Measurements from ENCODE around the gene SLC25A21. TPM values are rescaled to one million over a fixed set of nuclear protein-coding genes. Genes with fewer than 3 reads are reported as not detected.

The SLC25A21 gene
- total and polyA plus RNA-seq, 4 donors, result 0.65 to 1.4 (median 1.3) TPM; not detected in 1

DNA sequence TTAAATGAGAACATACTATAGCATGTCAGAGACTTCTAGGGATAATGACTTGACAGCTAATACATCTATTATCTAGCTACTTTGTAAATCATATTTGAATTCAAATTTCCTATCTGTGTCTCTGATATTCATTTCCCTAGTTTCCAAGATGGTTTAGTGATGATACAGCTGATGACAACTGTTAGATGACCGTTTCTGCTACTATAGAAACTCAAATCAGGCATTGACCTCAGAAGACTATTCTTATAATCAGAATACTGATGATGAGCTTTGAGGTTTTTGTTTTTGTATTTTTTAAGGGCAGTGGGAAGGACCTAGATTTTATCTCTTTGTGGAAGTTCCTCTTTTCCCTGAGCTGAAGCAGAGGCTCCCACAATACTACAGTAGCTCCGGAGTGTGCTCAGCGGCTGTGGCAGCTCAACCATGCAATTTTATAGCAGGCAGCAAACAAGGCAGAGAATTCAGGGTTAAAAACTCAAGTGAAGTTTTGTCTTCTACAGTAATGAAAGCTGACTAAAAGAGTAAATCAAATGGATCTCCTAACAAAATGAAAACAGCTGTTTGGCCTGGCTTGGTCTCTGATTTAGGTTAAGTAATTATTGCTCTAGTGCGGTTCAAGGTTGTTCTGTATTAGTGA, 145.1 kb downstream of the SLC25A21 start:
- no peak for DNase-seq
- intact Hi-C loops (cut with DNase I), result no loop called here
- Histone ChIP-seq H3K9me3 (ENCODE audit: control insufficient read depth, low read length) (no peaks in the 10 kb centered on the region), H3K4me3 (ENCODE audit: low read length in 2 of 2) (no peak overlapping the region), H3K36me3 (ENCODE audit: control insufficient read depth in 1 of 2, insufficient read depth in 2 of 2, low read length in 1 of 2) (no peaks in the 10 kb centered on the region), H3K4me1 (ENCODE audit: control insufficient read depth in 1 of 2, insufficient read depth in 2 of 2, low read length in 2 of 2) (no peaks in the 10 kb centered on the region), H3K27me3 (ENCODE audit: control insufficient read depth in 1 of 2, insufficient read depth in 2 of 2, low read length in 1 of 2) (no peaks in the 10 kb centered on the region), H3K27ac (ENCODE audit: low read depth in 1 of 2, low read length in 2 of 2) (no peak overlapping the region)
- WGBS, 2 donors, result 79 to 92% methylated on average over 4 of the region's 4 CpGs
- no peak for ATAC-seq (ENCODE audit: low FRiP score)

DNA sequence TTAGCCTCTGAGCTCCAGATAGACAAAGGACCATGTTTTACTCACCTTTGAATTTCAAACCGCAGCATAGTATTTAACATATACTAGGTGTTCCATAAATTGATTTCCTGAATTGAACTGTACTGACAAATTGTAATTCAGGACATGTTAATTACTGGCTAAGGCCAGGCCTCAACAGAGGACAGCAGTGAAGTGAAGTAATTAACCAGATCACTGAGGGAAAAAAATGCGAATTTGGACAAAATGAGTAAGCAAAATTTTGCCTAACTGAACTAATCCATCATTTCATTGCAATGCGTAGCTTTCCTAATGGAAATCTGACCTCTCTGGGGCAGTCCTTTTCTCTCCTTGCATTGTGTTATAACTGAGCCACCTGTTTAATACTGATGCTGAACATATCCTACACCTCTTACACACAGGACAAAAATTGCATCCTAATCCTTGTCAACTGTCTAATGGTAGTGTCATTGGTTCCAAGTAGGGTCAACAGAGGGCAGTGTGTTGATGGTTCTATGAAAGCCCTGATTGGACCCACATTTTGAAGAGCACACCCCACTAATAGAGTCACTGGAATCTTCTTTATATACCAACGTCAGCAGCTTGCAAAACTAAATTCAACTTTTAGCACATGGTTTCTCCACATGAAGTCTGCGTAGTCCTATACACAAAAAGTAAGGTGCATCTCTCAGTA, 148.4 kb downstream of the SLC25A21 start:
- H3K36me3 ChIP-seq (ENCODE audit: control insufficient read depth in 1 of 2, insufficient read depth in 2 of 2, low read length in 1 of 2), result no peaks in the 10 kb centered on the region
- no peak overlapping the region for H3K4me3 ChIP-seq (ENCODE audit: low read length in 2 of 2)
- no peaks in the 10 kb centered on the region for H3K9me3 ChIP-seq (ENCODE audit: control insufficient read depth, low read length)
- no peaks in the 10 kb centered on the region for H3K4me1 ChIP-seq (ENCODE audit: control insufficient read depth in 1 of 2, insufficient read depth in 2 of 2, low read length in 2 of 2)
- intact Hi-C loops (cut with DNase I), result no loop called here
- no peak for DNase-seq
- 92 to 94% methylated on average over 5 of the region's 5 CpGs for WGBS, 2 donors
- no peak for ATAC-seq (ENCODE audit: low FRiP score)
- no peaks in the 10 kb centered on the region for H3K27me3 ChIP-seq (ENCODE audit: control insufficient read depth in 1 of 2, insufficient read depth in 2 of 2, low read length in 1 of 2)
- no peak overlapping the region for H3K27ac ChIP-seq (ENCODE audit: low read depth in 1 of 2, low read length in 2 of 2)

DNA sequence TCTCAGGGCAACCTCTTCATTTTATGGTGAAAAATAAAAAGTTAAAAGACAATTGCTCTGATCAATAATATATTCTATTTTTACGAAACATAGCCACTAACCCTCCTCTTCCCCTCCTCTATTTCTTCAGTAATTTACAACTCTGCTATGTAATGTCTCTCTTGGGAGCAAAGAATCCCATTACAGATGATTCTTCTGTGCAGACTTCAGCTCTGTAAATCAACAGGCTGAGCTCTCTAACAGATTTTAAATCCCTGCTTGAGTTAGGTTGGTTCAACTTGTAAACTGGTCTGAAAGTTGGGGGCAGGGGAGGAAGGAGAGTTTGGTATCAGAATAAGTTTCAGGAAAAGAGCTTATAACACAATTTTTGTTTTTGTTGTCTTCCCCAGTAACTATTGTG, 151.0 kb downstream of the SLC25A21 start:
- no peak for DNase-seq
- H3K4me3 ChIP-seq (ENCODE audit: low read length in 2 of 2), result no peak overlapping the region
- no peaks in the 10 kb centered on the region for H3K4me1 ChIP-seq (ENCODE audit: control insufficient read depth in 1 of 2, insufficient read depth in 2 of 2, low read length in 2 of 2)
- no peak for ATAC-seq (ENCODE audit: low FRiP score)
- H3K9me3 ChIP-seq (ENCODE audit: control insufficient read depth, low read length), result no peaks in the 10 kb centered on the region
- H3K36me3 ChIP-seq (ENCODE audit: control insufficient read depth in 1 of 2, insufficient read depth in 2 of 2, low read length in 1 of 2), result no peaks in the 10 kb centered on the region
- no peaks in the 10 kb centered on the region for H3K27me3 ChIP-seq (ENCODE audit: control insufficient read depth in 1 of 2, insufficient read depth in 2 of 2, low read length in 1 of 2)
- intact Hi-C loops (cut with DNase I), result no loop called here
- H3K27ac ChIP-seq (ENCODE audit: low read depth in 1 of 2, low read length in 2 of 2), result no peak overlapping the region
- 92 to 96% methylated on average over 1 of the region's 1 CpG for WGBS, 2 donors

DNA sequence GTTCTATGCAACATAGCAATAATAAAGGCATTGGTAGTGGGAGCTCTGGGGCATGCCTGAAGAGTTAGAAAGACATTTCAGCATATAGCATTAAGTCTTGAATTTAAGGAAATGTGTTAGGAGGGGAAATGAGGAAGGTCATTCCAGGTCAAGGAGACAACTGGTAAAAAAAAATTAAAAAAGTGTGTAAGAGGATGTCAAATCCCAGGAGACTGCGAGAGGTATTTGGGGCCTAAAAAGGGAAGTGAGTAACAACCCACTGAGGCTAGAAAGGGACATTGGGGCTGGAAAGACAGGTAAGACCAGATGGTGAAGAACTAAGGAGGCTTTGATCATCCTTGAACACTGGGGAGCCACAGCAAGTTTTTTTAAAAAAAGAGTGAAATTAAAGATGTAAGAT, 152.9 kb downstream of the SLC25A21 start:
- no peak for DNase-seq
- 90 to 97% methylated on average over 1 of the region's 1 CpG for WGBS, 2 donors
- Histone ChIP-seq H3K9me3 (ENCODE audit: control insufficient read depth, low read length) (no peaks in the 10 kb centered on the region), H3K4me1 (ENCODE audit: control insufficient read depth in 1 of 2, insufficient read depth in 2 of 2, low read length in 2 of 2) (no peaks in the 10 kb centered on the region), H3K27me3 (ENCODE audit: control insufficient read depth in 1 of 2, insufficient read depth in 2 of 2, low read length in 1 of 2) (no peaks in the 10 kb centered on the region), H3K4me3 (ENCODE audit: low read length in 2 of 2) (no peak overlapping the region), H3K36me3 (ENCODE audit: control insufficient read depth in 1 of 2, insufficient read depth in 2 of 2, low read length in 1 of 2) (no peaks in the 10 kb centered on the region), H3K27ac (ENCODE audit: low read depth in 1 of 2, low read length in 2 of 2) (no peak overlapping the region)
- intact Hi-C loops (cut with DNase I), result no loop called here
- no peak for ATAC-seq (ENCODE audit: low FRiP score)

DNA sequence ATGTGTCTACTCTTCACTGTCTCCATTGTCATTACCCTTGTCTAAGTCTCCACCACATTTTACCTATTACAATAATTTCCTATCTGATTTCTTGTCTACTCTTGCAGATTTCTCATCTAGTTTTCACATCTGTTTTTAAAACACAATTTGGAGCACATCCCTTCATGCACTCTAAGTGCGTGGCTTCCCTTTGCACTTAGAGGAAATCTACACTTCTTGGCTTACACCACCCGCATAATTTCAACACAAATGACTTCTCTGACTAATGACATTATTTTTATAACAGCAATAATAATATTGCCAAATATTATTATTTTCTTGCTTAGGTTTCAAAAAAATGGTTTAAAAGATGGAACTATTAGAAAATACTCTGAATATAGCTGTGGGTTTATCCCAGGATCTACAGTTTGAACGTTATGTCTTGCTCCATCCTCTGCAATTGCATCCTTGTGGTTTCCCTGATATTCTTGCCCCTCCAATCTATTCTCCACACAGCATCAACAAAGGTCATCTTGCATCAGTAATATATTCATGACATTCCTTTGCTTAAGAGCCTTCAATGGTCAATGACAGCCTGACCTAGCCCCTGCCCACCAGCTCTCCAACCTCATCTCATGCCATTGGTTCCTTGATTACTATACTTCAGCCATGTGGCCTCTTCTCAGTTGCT, 153.7 kb downstream of the SLC25A21 start:
- no peak for ATAC-seq (ENCODE audit: low FRiP score)
- no peak for DNase-seq
- 69 to 80% methylated on average over 3 of the region's 3 CpGs for WGBS, 2 donors
- Histone ChIP-seq H3K4me1 (ENCODE audit: control insufficient read depth in 1 of 2, insufficient read depth in 2 of 2, low read length in 2 of 2) (no peaks in the 10 kb centered on the region), H3K4me3 (ENCODE audit: low read length in 2 of 2) (no peak overlapping the region), H3K27ac (ENCODE audit: low read depth in 1 of 2, low read length in 2 of 2) (no peak overlapping the region), H3K36me3 (ENCODE audit: control insufficient read depth in 1 of 2, insufficient read depth in 2 of 2, low read length in 1 of 2) (no peaks in the 10 kb centered on the region), H3K27me3 (ENCODE audit: control insufficient read depth in 1 of 2, insufficient read depth in 2 of 2, low read length in 1 of 2) (no peaks in the 10 kb centered on the region), H3K9me3 (ENCODE audit: control insufficient read depth, low read length) (no peaks in the 10 kb centered on the region)
- intact Hi-C loops (cut with DNase I), result no loop called here

DNA sequence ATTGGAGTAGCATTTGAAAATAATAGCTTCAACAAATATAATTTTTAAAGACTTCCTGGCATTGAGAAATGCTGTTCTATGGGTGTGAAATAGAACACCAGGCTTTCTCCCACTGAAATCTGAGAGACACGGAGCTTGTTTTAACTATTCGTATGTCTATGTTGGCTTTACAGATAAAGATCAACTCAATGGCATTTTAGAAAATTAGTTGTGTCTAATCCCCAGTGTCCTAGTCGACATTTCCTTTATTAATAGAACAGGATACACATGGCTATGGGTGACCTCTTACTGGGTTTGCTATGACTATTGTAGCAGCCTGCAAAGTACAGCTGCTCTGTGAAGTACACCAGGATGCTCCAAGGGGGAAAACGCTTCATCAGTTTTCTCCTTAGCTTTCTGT, 159.3 kb downstream of the SLC25A21 start:
- intact Hi-C loops (cut with DNase I), result no loop called here
- 44 to 52% methylated on average over 4 of the region's 4 CpGs for WGBS, 2 donors
- H3K4me3 ChIP-seq (ENCODE audit: low read length in 2 of 2), result no peak overlapping the region

DNA sequence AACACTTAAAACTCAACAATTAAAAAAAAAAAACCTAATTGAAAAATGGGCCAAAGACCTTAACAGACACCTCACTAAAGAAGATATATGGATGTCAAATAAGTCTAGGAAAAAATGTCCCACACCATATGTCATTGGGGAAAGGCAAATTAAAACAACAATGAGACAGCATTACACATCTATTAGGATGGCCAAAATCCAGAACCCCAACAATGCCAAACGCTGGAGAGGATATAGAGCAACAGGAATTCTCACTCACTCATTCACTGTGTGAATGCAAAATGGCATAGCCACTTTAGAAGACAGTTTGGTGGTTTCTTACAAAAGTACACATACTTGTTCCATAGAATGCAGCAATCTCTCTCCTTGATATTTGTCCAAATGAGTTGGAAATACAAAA, 173.7 kb downstream of the SLC25A21 start:
- no peaks in the 10 kb centered on the region for H3K4me1 ChIP-seq (ENCODE audit: control insufficient read depth in 1 of 2, insufficient read depth in 2 of 2, low read length in 2 of 2)
- H3K27me3 ChIP-seq (ENCODE audit: control insufficient read depth in 1 of 2, insufficient read depth in 2 of 2, low read length in 1 of 2), result no peaks in the 10 kb centered on the region
- H3K9me3 ChIP-seq (ENCODE audit: control insufficient read depth, low read length), result no peaks in the 10 kb centered on the region
- DNase-seq (no peak), ATAC-seq (ENCODE audit: low FRiP score) (no peak)
- WGBS, 2 donors, result 30 to 33% methylated on average over 1 of the region's 1 CpG
- no peak overlapping the region for H3K4me3 ChIP-seq (ENCODE audit: low read length in 2 of 2)
- no peak overlapping the region for H3K27ac ChIP-seq (ENCODE audit: low read depth in 1 of 2, low read length in 2 of 2)
- intact Hi-C loops (cut with DNase I), result no loop called here
- no peaks in the 10 kb centered on the region for H3K36me3 ChIP-seq (ENCODE audit: control insufficient read depth in 1 of 2, insufficient read depth in 2 of 2, low read length in 1 of 2)

More for the DNA sequence above, 159.3 kb downstream of the SLC25A21 start:
- Histone ChIP-seq H3K36me3 (ENCODE audit: control insufficient read depth in 1 of 2, insufficient read depth in 2 of 2, low read length in 1 of 2) (no peaks in the 10 kb centered on the region), H3K27me3 (ENCODE audit: control insufficient read depth in 1 of 2, insufficient read depth in 2 of 2, low read length in 1 of 2) (no peaks in the 10 kb centered on the region), H3K27ac (ENCODE audit: low read depth in 1 of 2, low read length in 2 of 2) (no peak overlapping the region), H3K4me1 (ENCODE audit: control insufficient read depth in 1 of 2, insufficient read depth in 2 of 2, low read length in 2 of 2) (no peaks in the 10 kb centered on the region), H3K9me3 (ENCODE audit: control insufficient read depth, low read length) (no peaks in the 10 kb centered on the region)
- DNase-seq (no peak), ATAC-seq (ENCODE audit: low FRiP score) (no peak)

DNA sequence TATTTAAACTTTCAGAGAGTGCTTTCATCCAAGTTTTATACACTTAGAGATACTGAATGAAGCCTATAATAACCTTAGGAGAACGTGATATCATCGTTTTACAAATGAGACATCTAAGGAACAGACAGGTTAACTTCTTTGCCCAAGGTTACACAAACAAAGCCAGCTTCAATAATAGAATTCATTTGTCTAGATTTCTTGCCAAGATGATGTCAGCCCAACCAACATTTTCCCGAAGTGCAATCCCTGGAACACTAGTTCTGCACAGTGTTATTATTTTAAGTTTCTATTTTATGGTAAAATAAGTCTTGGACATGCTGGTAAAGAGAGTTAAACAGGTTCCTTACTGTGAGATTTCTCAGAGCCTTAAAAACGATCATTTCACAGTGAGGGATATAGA, 174.6 kb downstream of the SLC25A21 start:
- H3K9me3 ChIP-seq (ENCODE audit: control insufficient read depth, low read length), result no peaks in the 10 kb centered on the region
- no peak for ATAC-seq (ENCODE audit: low FRiP score)
- WGBS, 2 donors, result 3 to 6% methylated on average over 4 of the region's 4 CpGs
- H3K4me1 ChIP-seq (ENCODE audit: control insufficient read depth in 1 of 2, insufficient read depth in 2 of 2, low read length in 2 of 2), result no peaks in the 10 kb centered on the region
- no peak overlapping the region for H3K4me3 ChIP-seq (ENCODE audit: low read length in 2 of 2)
- DNase-seq, result no peak
- no peaks in the 10 kb centered on the region for H3K27me3 ChIP-seq (ENCODE audit: control insufficient read depth in 1 of 2, insufficient read depth in 2 of 2, low read length in 1 of 2)
- no peaks in the 10 kb centered on the region for H3K36me3 ChIP-seq (ENCODE audit: control insufficient read depth in 1 of 2, insufficient read depth in 2 of 2, low read length in 1 of 2)
- H3K27ac ChIP-seq (ENCODE audit: low read depth in 1 of 2, low read length in 2 of 2), result no peak overlapping the region
- intact Hi-C loops (cut with DNase I), result no loop called here

All from aorta (tissue), 5 donors.